BLaER1 treated with 17β-estradiol and CSF1 and Interleukin-3, amounts not matched to agents 10 nM and 100 nM (cell line): ENCODE measurements around the gene COPS3.

Experiments
- H3K27ac ChIP-seq, 11 experiments: shearing (Covaris generic); formaldehyde crosslinking; 2 replicates each; pipeline ENCODE4 v1.8.1; 2022
- H3K27me3 ChIP-seq, 11 experiments: shearing (Covaris generic); formaldehyde crosslinking; 2 replicates each; pipeline ENCODE4 v1.8.1; 2022
- H3K36me3 ChIP-seq, 11 experiments: shearing (Covaris generic); formaldehyde crosslinking; 2 replicates each; pipeline ENCODE4 v1.8.1; 2022
- H3K4me1 ChIP-seq, 10 experiments: shearing (Covaris generic); formaldehyde crosslinking; 2 replicates each; pipeline ENCODE4 v1.8.1; 2022
- H3K4me2 ChIP-seq, 11 experiments: shearing (Covaris generic); formaldehyde crosslinking; 2 replicates each; pipeline ENCODE4 v1.8.1; 2022
- H3K4me3 ChIP-seq, 10 experiments: shearing (Covaris generic); formaldehyde crosslinking; 2 replicates each; pipeline ENCODE4 v1.8.1; 2022
- H3K9ac ChIP-seq, 11 experiments: shearing (Covaris generic); formaldehyde crosslinking; 2 replicates each; pipeline ENCODE4 v1.8.1; 2022
- H3K9me3 ChIP-seq, 11 experiments: shearing (Covaris generic); formaldehyde crosslinking; replicated peaks in 1 of 11; 2 replicates each; pipeline ENCODE4 v1.8.1; 2022
- H4K20me1 ChIP-seq, 11 experiments: shearing (Covaris generic); formaldehyde crosslinking; 2 replicates each; pipeline ENCODE4 v1.8.1; 2022
- Cebpa-rat ChIP-seq, 11 experiments: shearing (Covaris generic); IDR thresholded peaks; 2 replicates each; pipeline ENCODE4 v1.8.1; 2022

The COPS3 gene

DNA sequence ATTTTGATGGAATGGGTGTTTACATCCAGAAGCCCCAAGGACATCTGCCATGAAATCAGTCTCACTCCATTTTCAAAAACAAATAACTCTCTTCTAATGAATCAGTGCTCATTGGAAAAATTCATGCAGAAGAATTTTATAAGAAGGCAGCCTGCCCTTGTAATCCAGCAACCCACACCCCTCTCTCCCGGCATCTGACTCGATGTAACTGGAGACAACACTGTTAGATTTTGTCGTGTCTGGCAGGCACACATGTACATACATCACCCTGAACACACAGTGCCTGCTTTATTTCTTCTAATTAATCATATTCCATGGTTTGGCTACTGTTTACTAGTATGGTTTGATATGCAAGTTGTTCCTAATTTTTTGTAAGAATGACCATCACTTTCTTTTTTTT, 63.1 kb downstream of the COPS3 start:
- TF ChIP-seq Cebpa-rat (IDR thresholded peaks at IDR 0.05): no peak
- H3K9ac ChIP-seq: no peak overlapping the region
- peaks cover 89 to 100% (median 97%) of the 10 kb centered on the region in 11 experiments for H3K36me3 ChIP-seq
- H3K27ac ChIP-seq: no peak overlapping the region
- peaks cover 0 to 9% (median 4%) of the 10 kb centered on the region in 10 experiments; a peak in 11 of 20 replicates for H3K4me1 ChIP-seq
- H4K20me1 ChIP-seq: peaks cover 0 to 97% (median 0%) of the 10 kb centered on the region in 11 experiments; a peak in 10 of 22 replicates
- no peaks in the 10 kb centered on the region for H3K27me3 ChIP-seq
- H3K9me3 ChIP-seq: no peaks in the 10 kb centered on the region
- no peak overlapping the region for H3K4me3 ChIP-seq
- no peak overlapping the region for H3K4me2 ChIP-seq

GRCh38 chr17:17216776-17217175, 64.3 kb downstream of the COPS3 start:
- H3K4me2 ChIP-seq: no peak overlapping the region
- H4K20me1 ChIP-seq: peaks cover 0 to 97% (median 0%) of the 10 kb centered on the region in 11 experiments; a peak in 10 of 22 replicates
- no peak overlapping the region for H3K4me3 ChIP-seq
- peaks cover 86 to 100% (median 94%) of the 10 kb centered on the region in 11 experiments for H3K36me3 ChIP-seq
- H3K27me3 ChIP-seq: no peaks in the 10 kb centered on the region
- H3K27ac ChIP-seq: no peak overlapping the region
- H3K9ac ChIP-seq: no peak overlapping the region
- peaks cover 0 to 11% (median 6%) of the 10 kb centered on the region in 10 experiments; a peak in 15 of 20 replicates for H3K4me1 ChIP-seq
- TF ChIP-seq Cebpa-rat (IDR thresholded peaks at IDR 0.05): no peak
- H3K9me3 ChIP-seq: no peaks in the 10 kb centered on the region

- Histone ChIP-seq H3K9ac (no peak overlapping the region), H4K20me1 (peaks cover 0 to 97% (median 0%) of the 10 kb centered on the region in 11 experiments; a peak in 10 of 22 replicates), H3K4me2 (no peak overlapping the region), H3K4me3 (no peak overlapping the region), H3K27ac (no peak overlapping the region), H3K4me1 (peaks cover 0 to 15% (median 10%) of the 10 kb centered on the region in 10 experiments; a peak in 15 of 20 replicates), H3K36me3 (peaks cover 81 to 99% (median 94%) of the 10 kb centered on the region in 11 experiments), H3K27me3 (no peaks in the 10 kb centered on the region), H3K9me3 (no peaks in the 10 kb centered on the region)
- TF ChIP-seq Cebpa-rat (IDR thresholded peaks at IDR 0.05): no peak
These were observed 64.8 kb downstream of the COPS3 start for GRCh38 chr17:17216236-17216635.

GRCh38 chr17:17215575-17215974, 65.5 kb downstream of the COPS3 start:
- TF ChIP-seq Cebpa-rat (IDR thresholded peaks at IDR 0.05): no peak
- Histone ChIP-seq H3K9ac (no peak overlapping the region), H3K27ac (no peak overlapping the region), H4K20me1 (peaks cover 0 to 97% (median 0%) of the 10 kb centered on the region in 11 experiments; a peak in 9 of 22 replicates), H3K4me3 (no peak overlapping the region), H3K9me3 (no peaks in the 10 kb centered on the region), H3K27me3 (no peaks in the 10 kb centered on the region), H3K4me1 (peaks cover 0 to 17% (median 11%) of the 10 kb centered on the region in 10 experiments; a peak in 15 of 20 replicates), H3K36me3 (peaks cover 74 to 99% (median 91%) of the 10 kb centered on the region in 11 experiments), H3K4me2 (no peak overlapping the region)

- Histone ChIP-seq H3K4me3 (no peak overlapping the region), H3K27me3 (no peaks in the 10 kb centered on the region), H3K36me3 (peaks cover 67 to 99% (median 85%) of the 10 kb centered on the region in 11 experiments), H4K20me1 (peaks cover 0 to 90% (median 0%) of the 10 kb centered on the region in 11 experiments; a peak in 9 of 22 replicates), H3K27ac (no peak overlapping the region), H3K4me1 (peaks cover 0 to 17% (median 11%) of the 10 kb centered on the region in 10 experiments; a peak in 15 of 20 replicates), H3K4me2 (no peak overlapping the region), H3K9me3 (no peaks in the 10 kb centered on the region), H3K9ac (no peak overlapping the region)
- no peak for TF ChIP-seq Cebpa-rat (IDR thresholded peaks at IDR 0.05)
These were observed 66.2 kb downstream of the COPS3 start for GRCh38 chr17:17214646-17215436.

- H3K4me2 ChIP-seq: no peak overlapping the region
- no peaks in the 10 kb centered on the region for H3K27me3 ChIP-seq
- peaks cover 59 to 89% (median 77%) of the 10 kb centered on the region in 11 experiments for H3K36me3 ChIP-seq
These were observed 67.3 kb downstream of the COPS3 start for GRCh38 chr17:17213775-17214174.

GRCh38 chr17:17207998-17208397, 73.0 kb downstream of the COPS3 start:
- Histone ChIP-seq H3K4me3 (no peak overlapping the region), H3K27ac (no peak overlapping the region), H3K9me3 (0 out of 22 replicates have a peak, but pooled peaks cover 0 to 4% (median 0%) of the 10 kb centered on the region in 11 experiments), H3K9ac (no peak overlapping the region), H3K4me1 (peaks cover 30 to 48% (median 42%) of the 10 kb centered on the region in 10 experiments), H3K4me2 (no peak overlapping the region), H3K36me3 (peaks cover 10 to 42% (median 24%) of the 10 kb centered on the region in 11 experiments), H4K20me1 (peaks cover 3 to 42% (median 18%) of the 10 kb centered on the region in 11 experiments; a peak in 17 of 22 replicates), H3K27me3 (no peaks in the 10 kb centered on the region)
- no peak for TF ChIP-seq Cebpa-rat (IDR thresholded peaks at IDR 0.05)

More at GRCh38 chr17:17213775-17214174, 67.3 kb downstream of the COPS3 start:
- peaks cover 0 to 17% (median 11%) of the 10 kb centered on the region in 10 experiments; a peak in 15 of 20 replicates for H3K4me1 ChIP-seq
- H4K20me1 ChIP-seq: peaks cover 0 to 81% (median 0%) of the 10 kb centered on the region in 11 experiments; a peak in 9 of 22 replicates
- H3K4me3 ChIP-seq: no peak overlapping the region
- H3K27ac ChIP-seq: 0 out of 22 replicates have a peak overlapping the region, but pooled peaks of 1 of the 11 experiments have one; percentile 22
- TF ChIP-seq Cebpa-rat (IDR thresholded peaks at IDR 0.05): no peak
- peak overlapping the region in 2 of 11 experiments; percentile 7 to 16; a peak in 1 of 22 replicates for H3K9ac ChIP-seq
- H3K9me3 ChIP-seq: no peaks in the 10 kb centered on the region

- H3K36me3 ChIP-seq: peaks cover 16 to 45% (median 28%) of the 10 kb centered on the region in 11 experiments
- H4K20me1 ChIP-seq: peaks cover 10 to 41% (median 24%) of the 10 kb centered on the region in 11 experiments; a peak in 17 of 22 replicates
- H3K4me1 ChIP-seq: peaks cover 30 to 50% (median 49%) of the 10 kb centered on the region in 10 experiments
- H3K4me2 ChIP-seq: 0 out of 22 replicates have a peak overlapping the region, but pooled peaks of 1 of the 11 experiments have one; percentile 99
- TF ChIP-seq Cebpa-rat (IDR thresholded peaks at IDR 0.05): no peak
- H3K9ac ChIP-seq: no peak overlapping the region
- 0 out of 22 replicates have a peak, but pooled peaks cover 0 to 4% (median 0%) of the 10 kb centered on the region in 11 experiments for H3K9me3 ChIP-seq
- no peak overlapping the region for H3K4me3 ChIP-seq
- H3K27me3 ChIP-seq: no peaks in the 10 kb centered on the region
- H3K27ac ChIP-seq: peak overlapping the region in 9 of 11 experiments; percentile 75 to 95 (median 89); a peak in 15 of 22 replicates
These were observed 74.1 kb downstream of the COPS3 start for GRCh38 chr17:17206913-17207335.
